Measurements from ENCODE around the gene SDHB. TPM values are rescaled to one million over a fixed set of nuclear protein-coding genes. Genes with fewer than 3 reads are reported as not detected.

The SDHB gene
- total RNA-seq, 1 donor from 2014 or later: 61.2 TPM

- no peak overlapping the region for H3K27ac ChIP-seq
- no peaks in the 10 kb centered on the region for H3K9me3 Mint-ChIP-seq
- H3K4me3 ChIP-seq: no peak overlapping the region
- H4K20me1 ChIP-seq (ENCODE audit: low read depth): no peaks in the 10 kb centered on the region
- no peaks in the 10 kb centered on the region for H3K9me3 ChIP-seq (ENCODE audit: low read depth)
- H3K36me3 Mint-ChIP-seq: no peaks in the 10 kb centered on the region
- no peak overlapping the region for H3K9ac ChIP-seq
- H2AFZ ChIP-seq (replicated peaks): no peak overlapping the region
- no peak overlapping the region for H3K4me2 ChIP-seq
- H3K27me3 Mint-ChIP-seq (ENCODE audit: insufficient read depth, low read depth): peaks cover 7% of the 10 kb centered on the region
- no peak for DNase-seq (ENCODE audit: low spot score)
- H3K27me3 ChIP-seq: no peaks in the 10 kb centered on the region
- H3K79me2 ChIP-seq (ENCODE audit: low read depth): no peaks in the 10 kb centered on the region
- H3K4me3 Mint-ChIP-seq: no peak overlapping the region
- no peaks in the 10 kb centered on the region for H3K36me3 ChIP-seq
- no peak for TF ChIP-seq EZH2 (IDR thresholded peaks at IDR 0.05)
- no peak for TF ChIP-seq EZH2phosphoT487 (IDR thresholded peaks at IDR 0.05)
- TF ChIP-seq, protein P1, sequence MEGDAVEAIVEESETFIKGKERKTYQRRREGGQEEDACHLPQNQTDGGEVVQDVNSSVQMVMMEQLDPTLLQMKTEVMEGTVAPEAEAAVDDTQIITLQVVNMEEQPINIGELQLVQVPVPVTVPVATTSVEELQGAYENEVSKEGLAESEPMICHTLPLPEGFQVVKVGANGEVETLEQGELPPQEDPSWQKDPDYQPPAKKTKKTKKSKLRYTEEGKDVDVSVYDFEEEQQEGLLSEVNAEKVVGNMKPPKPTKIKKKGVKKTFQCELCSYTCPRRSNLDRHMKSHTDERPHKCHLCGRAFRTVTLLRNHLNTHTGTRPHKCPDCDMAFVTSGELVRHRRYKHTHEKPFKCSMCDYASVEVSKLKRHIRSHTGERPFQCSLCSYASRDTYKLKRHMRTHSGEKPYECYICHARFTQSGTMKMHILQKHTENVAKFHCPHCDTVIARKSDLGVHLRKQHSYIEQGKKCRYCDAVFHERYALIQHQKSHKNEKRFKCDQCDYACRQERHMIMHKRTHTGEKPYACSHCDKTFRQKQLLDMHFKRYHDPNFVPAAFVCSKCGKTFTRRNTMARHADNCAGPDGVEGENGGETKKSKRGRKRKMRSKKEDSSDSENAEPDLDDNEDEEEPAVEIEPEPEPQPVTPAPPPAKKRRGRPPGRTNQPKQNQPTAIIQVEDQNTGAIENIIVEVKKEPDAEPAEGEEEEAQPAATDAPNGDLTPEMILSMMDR (IDR thresholded peaks at IDR 0.05): no peak
- H3F3A ChIP-seq (ENCODE audit: low read depth): peaks cover 3% of the 10 kb centered on the region
- peak overlapping the region; percentile 86 for H3K27ac Mint-ChIP-seq
- peaks cover 12% of the 10 kb centered on the region for H3K4me1 ChIP-seq
- H3K4me1 Mint-ChIP-seq: peaks cover 45% of the 10 kb centered on the region
These were observed 45.9 kb upstream of the SDHB start for GRCh38 chr1:17099616-17100340.

DNA sequence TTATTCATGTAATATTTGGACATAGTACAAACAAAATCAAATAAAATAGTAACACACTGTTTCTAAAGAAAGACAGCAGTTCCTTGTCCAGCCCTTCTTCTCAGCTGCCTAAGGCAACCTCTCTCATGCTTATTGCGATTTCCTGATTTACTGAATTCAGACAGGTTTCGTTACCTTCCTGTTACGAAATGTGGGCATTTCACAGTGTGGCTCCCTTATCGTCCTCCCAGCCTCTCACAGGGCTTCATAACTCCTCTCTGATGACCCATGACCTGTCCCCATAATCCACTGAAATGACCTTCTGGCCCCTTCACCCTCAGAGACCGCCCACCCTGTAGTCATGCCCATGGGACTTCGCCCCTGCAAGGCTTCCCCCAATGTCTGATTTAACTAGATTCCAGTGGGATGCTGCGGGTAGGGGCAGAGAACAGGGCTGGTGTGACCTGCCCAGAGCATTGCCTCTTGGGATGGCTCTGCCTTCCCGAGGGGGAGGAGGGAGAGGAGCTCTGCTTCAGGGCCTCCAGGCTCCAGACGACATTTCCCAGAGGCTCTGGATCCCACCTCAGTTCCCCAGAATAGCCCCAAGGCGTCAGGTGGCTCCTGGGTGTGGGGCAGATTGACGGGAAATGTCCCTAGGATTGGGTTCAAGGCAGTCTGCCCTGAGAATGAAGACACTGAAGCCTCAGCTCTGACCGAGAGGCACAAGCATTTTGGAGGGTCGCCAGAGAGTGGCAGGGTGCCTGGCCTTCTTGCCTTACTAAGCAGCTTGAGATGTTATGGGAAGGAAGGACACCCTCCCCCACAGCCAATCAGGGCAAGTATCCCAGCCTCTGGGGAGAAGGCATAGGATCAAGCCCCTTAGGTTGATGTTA, 44.9 kb upstream of the SDHB start:
- H3K4me3 Mint-ChIP-seq: no peak overlapping the region
- no peaks in the 10 kb centered on the region for H3K9me3 Mint-ChIP-seq
- Histone ChIP-seq H3K27ac (no peak overlapping the region), H3K9ac (no peak overlapping the region), H3K27me3 (no peaks in the 10 kb centered on the region), H3F3A (ENCODE audit: low read depth) (peaks cover 3% of the 10 kb centered on the region), H3K9me3 (ENCODE audit: low read depth) (no peaks in the 10 kb centered on the region), H3K4me2 (no peak overlapping the region), H3K4me1 (peaks cover 12% of the 10 kb centered on the region), H4K20me1 (ENCODE audit: low read depth) (no peaks in the 10 kb centered on the region), H2AFZ (replicated peaks) (no peak overlapping the region), H3K4me3 (no peak overlapping the region), H3K79me2 (ENCODE audit: low read depth) (no peaks in the 10 kb centered on the region), H3K36me3 (no peaks in the 10 kb centered on the region)
- peaks cover 7% of the 10 kb centered on the region for H3K27me3 Mint-ChIP-seq (ENCODE audit: insufficient read depth, low read depth)
- peaks cover 45% of the 10 kb centered on the region for H3K4me1 Mint-ChIP-seq
- no peaks in the 10 kb centered on the region for H3K36me3 Mint-ChIP-seq
- no peak overlapping the region for H3K27ac Mint-ChIP-seq
- DNase-seq (ENCODE audit: low spot score): no peak
- no peak for TF ChIP-seq EZH2phosphoT487 (IDR thresholded peaks at IDR 0.05)
- TF ChIP-seq, protein P1 (IDR thresholded peaks at IDR 0.05): no peak
- TF ChIP-seq EZH2 (IDR thresholded peaks at IDR 0.05): no peak

GRCh38 chr1:17097787-17098186, 44.0 kb upstream of the SDHB start:
- Histone ChIP-seq H3K36me3 (no peaks in the 10 kb centered on the region), H2AFZ (replicated peaks) (no peak overlapping the region), H3K9me3 (ENCODE audit: low read depth) (no peaks in the 10 kb centered on the region), H3K27ac (no peak overlapping the region), H3K79me2 (ENCODE audit: low read depth) (no peaks in the 10 kb centered on the region), H3K4me3 (no peak overlapping the region), H3K4me2 (no peak overlapping the region), H3F3A (ENCODE audit: low read depth) (peaks cover 3% of the 10 kb centered on the region), H4K20me1 (ENCODE audit: low read depth) (no peaks in the 10 kb centered on the region), H3K27me3 (no peaks in the 10 kb centered on the region), H3K9ac (no peak overlapping the region), H3K4me1 (peaks cover 12% of the 10 kb centered on the region)
- no peak for DNase-seq (ENCODE audit: low spot score)
- Mint-ChIP-seq H3K4me3 (no peak overlapping the region), H3K4me1 (peaks cover 45% of the 10 kb centered on the region), H3K27me3 (ENCODE audit: insufficient read depth, low read depth) (peaks cover 11% of the 10 kb centered on the region), H3K36me3 (no peaks in the 10 kb centered on the region), H3K27ac (peak overlapping the region; percentile 60), H3K9me3 (no peaks in the 10 kb centered on the region)
- no peak for TF ChIP-seq EZH2phosphoT487 (IDR thresholded peaks at IDR 0.05)
- TF ChIP-seq EZH2 (IDR thresholded peaks at IDR 0.05): no peak
- TF ChIP-seq, protein P1 (IDR thresholded peaks at IDR 0.05): no peak
